Ramos (cell line): ENCODE data around the gene USP3.

Experiments
- in situ Hi-C: fragments of 300-500 bp; cut with MboI; formaldehyde crosslinking; loops from one replicate; pipeline ENCODE4 v1.14.3; 2022; ENCODE audit warnings: low sequenced_read_pairs; ENCODE audit not compliant: unreplicated experiment

Gene USP3

DNA sequence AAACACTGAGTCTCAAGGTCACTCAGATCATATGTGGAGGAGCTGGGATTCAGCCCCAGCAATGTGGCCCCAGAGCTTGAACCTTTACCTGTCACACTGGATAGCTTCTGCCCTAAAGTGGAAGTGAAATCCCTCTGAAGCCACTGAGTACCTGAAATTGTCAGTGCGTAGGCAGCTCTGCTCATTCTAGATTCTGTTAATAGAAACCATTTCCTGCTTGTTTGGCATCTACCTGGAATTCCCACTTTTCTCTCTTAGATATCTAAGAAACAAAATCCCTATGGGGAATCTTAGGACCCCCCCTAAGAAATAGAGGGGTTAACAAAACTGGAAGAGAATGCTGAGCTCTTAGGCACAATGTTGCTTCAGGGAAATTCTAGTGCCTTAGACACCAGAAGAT, 122.6 kb downstream of the USP3 start:
- in situ Hi-C loops, result no loop called here

DNA sequence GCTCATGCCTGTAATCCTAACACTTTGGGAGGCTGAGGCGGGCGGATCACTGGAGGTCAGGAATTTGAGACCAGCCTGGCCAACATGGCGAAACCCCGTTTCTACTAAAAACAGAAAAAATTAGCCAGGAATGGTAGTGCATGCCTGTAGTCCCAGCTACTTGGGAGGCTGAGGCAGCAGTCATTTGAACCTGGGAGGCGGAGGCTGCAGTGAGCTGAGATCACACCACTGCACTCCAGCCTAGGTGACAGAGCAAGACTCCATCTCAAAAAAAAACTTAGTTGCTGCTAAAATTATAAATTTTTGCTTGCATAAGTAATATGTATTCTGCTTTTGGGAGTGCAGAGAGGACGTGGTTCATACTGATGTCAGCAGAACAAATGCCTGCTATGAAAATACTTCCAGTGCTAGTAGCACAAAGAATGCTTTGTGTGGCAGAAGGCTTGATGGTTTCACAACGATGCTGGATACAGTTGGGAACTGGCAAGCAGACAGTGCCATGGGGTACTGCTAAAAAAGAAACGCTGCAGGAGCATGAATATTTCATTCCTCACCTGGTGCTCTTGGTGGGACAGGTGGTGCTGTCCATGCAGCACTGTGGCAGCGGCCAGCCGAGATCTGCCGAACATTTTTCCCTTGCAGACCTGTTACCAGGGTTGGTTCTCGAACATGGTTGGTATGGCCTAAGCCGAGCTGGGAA, 123.9 kb downstream of the USP3 start:
- in situ Hi-C loops, result no loop called here

DNA sequence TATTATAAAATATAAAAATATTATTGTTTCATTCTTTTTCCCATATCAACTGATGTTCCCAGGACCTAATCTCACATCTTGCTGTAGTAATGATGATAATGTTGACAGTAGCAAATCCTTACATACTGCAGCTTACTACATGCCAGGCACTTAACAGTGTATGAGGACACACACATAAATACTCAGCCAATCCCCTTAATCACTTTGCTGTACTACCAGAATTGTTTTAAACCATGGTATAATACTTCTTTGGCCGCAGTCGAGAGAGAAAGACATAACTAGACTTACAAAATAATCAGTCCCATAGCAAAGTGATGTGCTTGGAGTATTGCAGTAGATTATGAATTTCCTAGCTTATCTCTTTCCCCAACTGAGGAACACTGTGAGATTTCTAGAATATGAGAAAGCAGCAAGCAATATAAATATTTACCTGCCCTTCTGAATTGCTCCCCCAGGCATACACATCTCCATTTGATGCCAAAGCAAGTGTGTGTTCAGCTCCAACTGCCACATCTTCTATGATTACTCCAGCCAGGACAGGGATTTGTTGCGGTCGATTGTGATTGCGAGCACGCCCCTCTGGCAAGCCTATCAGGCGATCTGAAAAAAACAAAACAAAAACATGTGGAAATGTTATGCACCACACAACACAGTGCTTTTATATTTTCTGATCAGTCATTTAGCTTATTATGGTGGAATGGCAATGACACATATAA, 125.8 kb downstream of the USP3 start:
- in situ Hi-C loops, result no loop called here

- in situ Hi-C loops, result no loop called here
These were observed 128.9 kb downstream of the USP3 start for GRCh38 chr15:63633312-63633711.

- in situ Hi-C loops, result no loop called here
These were observed 129.8 kb downstream of the USP3 start for GRCh38 chr15:63634154-63634553.

DNA sequence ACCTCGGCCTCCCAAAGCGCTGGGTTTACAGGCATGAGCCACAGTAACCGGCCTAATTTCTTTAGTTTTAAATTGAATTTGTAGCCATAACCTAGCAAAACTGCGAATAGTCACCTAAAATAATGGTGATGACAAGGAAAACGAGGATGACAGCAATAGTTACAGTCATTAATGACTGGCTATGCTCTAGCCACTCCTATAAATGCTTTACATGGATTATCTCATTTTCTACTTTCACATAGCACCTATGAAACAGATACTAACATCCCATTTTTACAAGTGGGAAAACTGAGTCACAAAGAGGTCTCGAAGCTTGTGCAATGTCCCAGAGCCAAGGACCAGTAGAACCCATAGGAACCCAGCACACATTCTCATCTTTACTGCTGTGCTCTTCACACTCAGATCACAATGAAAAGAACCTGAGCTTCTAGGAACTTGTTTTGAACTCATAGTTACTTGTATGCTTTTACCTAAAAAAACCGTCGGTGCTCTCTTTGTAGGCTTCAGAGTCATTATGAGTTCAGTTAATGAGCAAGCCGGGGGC, 132.2 kb downstream of the USP3 start:
- in situ Hi-C loops, result no loop called here

- in situ Hi-C loops, result no loop called here
These were observed 134.4 kb downstream of the USP3 start for GRCh38 chr15:63638839-63639238.

- in situ Hi-C loops, result no loop called here
These were observed 135.8 kb downstream of the USP3 start for GRCh38 chr15:63640146-63640545.
